ENCODE results near the gene BMP8B.
A peak's percentile ranks its signal among the peaks of the same experiment; 100 is the strongest.
"Not testable (repeated sequence)": the region's sequence is repeated elsewhere in the genome, so short reads cannot be mapped to it uniquely, and the experiment has no call there.

BMP8B gene

GRCh38 chr1:39789571-39790110 is 976 bp upstream of the BMP8B start:
- peak overlapping the region; percentile 58 for H3K27ac ChIP-seq
- no peak for TF ChIP-seq ZFX (IDR thresholded peaks at IDR 0.05)
- TF ChIP-seq CTCF (conservative IDR thresholded peaks at IDR 0.05) = no peak

- H3K27ac ChIP-seq = peak overlapping the region; percentile 58
- no peak for TF ChIP-seq CTCF (conservative IDR thresholded peaks at IDR 0.05)
Observed at GRCh38 chr1:39788426-39788757, 273 bp downstream of the BMP8B start.

GRCh38 chr1:39787964-39788363 is 701 bp downstream of the BMP8B start:
- H3K27ac ChIP-seq = peak overlapping the region; percentile 58; the same call in 1 of the 2 replicates

GRCh38 chr1:39787468-39787867 is 1.2 kb downstream of the BMP8B start:
- TF ChIP-seq ZFX (IDR thresholded peaks at IDR 0.05) (no peak), CTCF (conservative IDR thresholded peaks at IDR 0.05) (no peak)
- H3K27ac ChIP-seq = no peak overlapping the region

- not testable (repeated sequence) for H3K27ac ChIP-seq
Observed at GRCh38 chr1:39787108-39787375, 1.6 kb downstream of the BMP8B start.

- not testable (repeated sequence) for H3K27ac ChIP-seq
Observed at GRCh38 chr1:39786303-39787107, 2.2 kb downstream of the BMP8B start.

- not testable (repeated sequence) for H3K27ac ChIP-seq
Observed at GRCh38 chr1:39782685-39783084, 6.0 kb downstream of the BMP8B start.

- no peak for TF ChIP-seq CTCF (conservative IDR thresholded peaks at IDR 0.05)
- TF ChIP-seq ZFX (IDR thresholded peaks at IDR 0.05) = no peak
- H3K27ac ChIP-seq = no peak overlapping the region
Observed at GRCh38 chr1:39782103-39782502, 6.6 kb downstream of the BMP8B start.

GRCh38 chr1:39781349-39781715 is 7.3 kb downstream of the BMP8B start:
- TF ChIP-seq ZFX (IDR thresholded peaks at IDR 0.05) (no peak), CTCF (conservative IDR thresholded peaks at IDR 0.05) (no peak)
- H3K27ac ChIP-seq = no peak overlapping the region

GRCh38 chr1:39779821-39780220 is 8.8 kb downstream of the BMP8B start:
- TF ChIP-seq ZFX (IDR thresholded peaks at IDR 0.05) (no peak), CTCF (conservative IDR thresholded peaks at IDR 0.05) (no peak)
- no peak overlapping the region for H3K27ac ChIP-seq
